Chondrocyte (in vitro differentiated cells): ENCODE data around the gene LENG8. TPM values are rescaled to one million over a fixed set of nuclear protein-coding genes. Genes with fewer than 3 reads are reported as not detected.
"Not testable (repeated sequence)": the region's sequence is repeated elsewhere in the genome, so short reads cannot be mapped to it uniquely, and the experiment has no call there.

Source experiments
- DNase-seq: peaks from one replicate; pipeline ENCODE4 v3.0.0; 2021; ENCODE audit warnings: mixed read lengths, low spot score
- H3K27ac Mint-ChIP-seq: one replicate; pipeline ENCODE4 v1.8.0; 2021; ENCODE audit warnings: mild to moderate bottlenecking, moderate library complexity, mixed read lengths; ENCODE audit not compliant: unreplicated experiment
- H3K27me3 Mint-ChIP-seq: 2 replicates; pipeline ENCODE4 v1.8.0; 2021; ENCODE audit warnings: low read depth, mixed read lengths
- H3K36me3 Mint-ChIP-seq: 2 replicates; pipeline ENCODE4 v1.8.0; 2021; ENCODE audit warnings: low read depth, mixed read lengths
- H3K4me1 Mint-ChIP-seq: 2 replicates; pipeline ENCODE4 v1.8.0; 2021; ENCODE audit warnings: low read depth, mild to moderate bottlenecking, mixed read lengths
- H3K4me3 Mint-ChIP-seq: one replicate; pipeline ENCODE4 v1.8.0; 2021; ENCODE audit warnings: mild to moderate bottlenecking, moderate library complexity, mixed read lengths; ENCODE audit not compliant: unreplicated experiment
- H3K9me3 Mint-ChIP-seq: 2 replicates; pipeline ENCODE4 v1.8.0; 2021; ENCODE audit warnings: low read depth, mixed read lengths
- CTCF ChIP-seq: fragments of 200-600 bp; sonication (generic); IDR thresholded peaks from 2 replicates; pipeline ENCODE4 v1.5.0; 2021; ENCODE audit warnings: antibody characterized with exemption, mild to moderate bottlenecking, moderate library complexity
- total RNA-seq: library from RNA; stranded (reverse); gene quantifications from 3 replicates; pipeline ENCODE4 v1.2.1, GENCODE V29; 2021

Gene LENG8
- total RNA-seq, 1 donor from 2014 or later: 110 TPM

GRCh38 chr19:54489766-54490165 is 40.8 kb downstream of the LENG8 start:
- Mint-ChIP-seq H3K27ac (no peak overlapping the region), H3K36me3 (no peaks in the 10 kb centered on the region), H3K4me3 (no peak overlapping the region)

GRCh38 chr19:54492568-54492967 is 43.6 kb downstream of the LENG8 start:
- no peak overlapping the region for H3K4me3 Mint-ChIP-seq
- no peak for TF ChIP-seq CTCF

More at GRCh38 chr19:54489766-54490165, 40.8 kb downstream of the LENG8 start:
- Mint-ChIP-seq H3K27me3 (peaks cover 23% of the 10 kb centered on the region), H3K9me3 (no peaks in the 10 kb centered on the region), H3K4me1 (no peaks in the 10 kb centered on the region)
- no peak for TF ChIP-seq CTCF
- DNase-seq: no peak

GRCh38 chr19:54493056-54493455 is 44.1 kb downstream of the LENG8 start:
- H3K9me3 Mint-ChIP-seq, H3K4me3 Mint-ChIP-seq, DNase-seq, H3K4me1 Mint-ChIP-seq, H3K27ac Mint-ChIP-seq, H3K36me3 Mint-ChIP-seq: not testable (repeated sequence)
- peaks cover 23% of the 10 kb centered on the region for H3K27me3 Mint-ChIP-seq

More at GRCh38 chr19:54492568-54492967, 43.6 kb downstream of the LENG8 start:
- Mint-ChIP-seq H3K4me1 (no peaks in the 10 kb centered on the region), H3K36me3 (no peaks in the 10 kb centered on the region), H3K27me3 (peaks cover 23% of the 10 kb centered on the region), H3K9me3 (peaks cover 3% of the 10 kb centered on the region), H3K27ac (no peak overlapping the region)
- DNase-seq: no peak

GRCh38 chr19:54493967-54494585 is 45.1 kb downstream of the LENG8 start:
- no peaks in the 10 kb centered on the region for H3K4me1 Mint-ChIP-seq
- no peak for TF ChIP-seq CTCF
- no peak for DNase-seq
- H3K36me3 Mint-ChIP-seq: no peaks in the 10 kb centered on the region
- no peak overlapping the region for H3K4me3 Mint-ChIP-seq
- H3K27ac Mint-ChIP-seq: no peak overlapping the region
- peaks cover 22% of the 10 kb centered on the region for H3K27me3 Mint-ChIP-seq
- peaks cover 3% of the 10 kb centered on the region for H3K9me3 Mint-ChIP-seq

- H3K4me1 Mint-ChIP-seq, H3K9me3 Mint-ChIP-seq, H3K4me3 Mint-ChIP-seq: not testable (repeated sequence)
Measured at GRCh38 chr19:54495284-54495683, 46.3 kb downstream of the LENG8 start.

GRCh38 chr19:54497747-54498450 is 48.9 kb downstream of the LENG8 start:
- not testable (repeated sequence) for H3K4me1 Mint-ChIP-seq, H3K9me3 Mint-ChIP-seq, H3K36me3 Mint-ChIP-seq, DNase-seq, H3K27ac Mint-ChIP-seq, H3K27me3 Mint-ChIP-seq, H3K4me3 Mint-ChIP-seq

More at GRCh38 chr19:54495284-54495683, 46.3 kb downstream of the LENG8 start:
- H3K27ac Mint-ChIP-seq, H3K27me3 Mint-ChIP-seq, H3K36me3 Mint-ChIP-seq, DNase-seq: not testable (repeated sequence)

- not testable (repeated sequence) for DNase-seq, H3K9me3 Mint-ChIP-seq, H3K4me3 Mint-ChIP-seq, H3K4me1 Mint-ChIP-seq, H3K27me3 Mint-ChIP-seq, H3K27ac Mint-ChIP-seq, H3K36me3 Mint-ChIP-seq
Measured at GRCh38 chr19:54498451-54498772, 49.4 kb downstream of the LENG8 start.
